Measurements from ENCODE around the gene THAP4. TPM values are rescaled to one million over a fixed set of nuclear protein-coding genes. Genes with fewer than 3 reads are reported as not detected.

Gene THAP4
- total and polyA plus RNA-seq, 2 of the 13 experiments (the other 11 are each of a cell fraction or from before 2014, with no cell fraction given), result 59.7 to 75.7 TPM

DNA sequence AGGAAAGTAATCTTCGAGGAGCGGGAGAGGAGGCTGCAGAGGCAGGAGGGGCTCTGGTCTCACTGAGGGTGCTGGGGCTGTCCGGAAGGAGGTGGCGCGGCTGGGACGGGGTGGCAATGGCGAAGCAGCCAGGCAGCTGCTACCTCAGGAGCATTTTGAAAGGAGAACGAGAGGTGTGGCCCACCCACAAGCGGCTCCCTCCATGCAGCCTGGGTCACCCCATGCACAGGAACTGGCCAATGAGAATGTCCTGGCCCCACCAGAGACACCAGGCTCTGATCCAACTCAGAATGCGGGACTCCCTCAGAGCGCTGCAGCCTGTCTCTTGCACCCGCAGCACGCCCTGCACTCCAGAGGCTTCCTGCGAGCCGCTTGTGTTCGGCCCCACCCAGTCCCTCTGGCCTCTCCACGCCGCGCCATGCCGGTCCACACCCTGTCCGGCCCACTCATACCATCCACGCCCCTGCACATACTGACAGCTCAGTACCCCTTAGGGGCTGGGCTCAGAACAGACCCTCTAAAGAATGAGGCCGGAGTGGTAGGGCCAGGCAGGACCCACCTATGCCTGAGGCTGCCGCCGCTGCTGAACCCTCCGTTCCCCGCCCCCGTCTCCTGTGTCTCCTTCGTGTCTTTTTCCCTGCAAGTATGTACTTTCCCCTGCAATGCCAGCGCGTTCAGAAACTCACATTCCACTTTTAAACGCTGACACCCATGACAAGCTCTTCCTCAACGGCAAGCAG lies 84.8 kb downstream of the THAP4 start:
- H3K4me1 ChIP-seq (ENCODE audit: insufficient read depth, low read length), result peaks cover 88% of the 10 kb centered on the region
- CTCF ChIA-PET (ENCODE audit: low intra/inter-chr PET ratio, low total read pairs), result no interaction called here
- peak overlapping the region; percentile 93 for H3K4me2 ChIP-seq (ENCODE audit: low read depth, low read length)
- ATAC-seq (peak; percentile 41), FAIRE-seq (no peak), DNase-seq (ENCODE audit: low spot score) (no peak)
- H3K36me3 ChIP-seq (replicated peaks in 1 of 2; ENCODE audit: control insufficient read depth in 1 of 2, insufficient read depth in 2 of 2, low read length in 2 of 2), result no peaks in the 10 kb centered on the region
- H3K27ac ChIP-seq (ENCODE audit: extremely low read length, insufficient read depth, low read length), result peak overlapping the region; percentile 81
- 26% methylated on average over 31 of the region's 33 CpGs for WGBS (ENCODE audit: low lambda C conversion rate)
- H3K9ac ChIP-seq (ENCODE audit: insufficient read depth, low read depth, low read length), result peak overlapping the region; percentile 70
- intact Hi-C loops (cut with micrococcal nuclease; ENCODE audit: unreplicated experiment) (loop anchor here (5.0 kb wide), 1 partner anchor 45 kb away; no protein-coding TSS in a partner anchor), in situ Hi-C loops (cut with HindIII; ENCODE audit: extremely low pct_ligation_motif_present, low pct_unique_long_range_greater_than_20kb) (loop anchor here (5.0 kb wide), 1 partner anchor 105 kb away; no protein-coding TSS in a partner anchor)
- no peaks in the 10 kb centered on the region for H3K79me2 ChIP-seq (ENCODE audit: insufficient read depth, low read length)
- no peaks in the 10 kb centered on the region for H3K9me3 ChIP-seq (ENCODE audit: low read length)
- no peak overlapping the region for H2AFZ ChIP-seq (ENCODE audit: low read length)
- no peaks in the 10 kb centered on the region for H3K27me3 ChIP-seq (ENCODE audit: control insufficient read depth in 1 of 2, insufficient read depth in 2 of 2, low read length in 2 of 2)
- no peaks in the 10 kb centered on the region for H4K20me1 ChIP-seq (ENCODE audit: insufficient read depth, low read length)
- POLR2A ChIA-PET, result interaction anchor here (1.0 to 2.0 kb wide), 3 partner anchors 9 to 58 kb away, joined by 3 to 5 read pairs (median 5); no protein-coding TSS in a partner anchor
- H3K4me3 ChIP-seq (replicated peaks in 1 of 3; ENCODE audit: insufficient read depth in 1 of 3, low read depth in 2 of 3, low read length in 3 of 3), result peak overlapping the region; percentile 58 to 78 (median 67)
- BruUV-seq (replicated peaks), result TSS peak; percentile 82
- TF ChIP-seq, protein P1, sequence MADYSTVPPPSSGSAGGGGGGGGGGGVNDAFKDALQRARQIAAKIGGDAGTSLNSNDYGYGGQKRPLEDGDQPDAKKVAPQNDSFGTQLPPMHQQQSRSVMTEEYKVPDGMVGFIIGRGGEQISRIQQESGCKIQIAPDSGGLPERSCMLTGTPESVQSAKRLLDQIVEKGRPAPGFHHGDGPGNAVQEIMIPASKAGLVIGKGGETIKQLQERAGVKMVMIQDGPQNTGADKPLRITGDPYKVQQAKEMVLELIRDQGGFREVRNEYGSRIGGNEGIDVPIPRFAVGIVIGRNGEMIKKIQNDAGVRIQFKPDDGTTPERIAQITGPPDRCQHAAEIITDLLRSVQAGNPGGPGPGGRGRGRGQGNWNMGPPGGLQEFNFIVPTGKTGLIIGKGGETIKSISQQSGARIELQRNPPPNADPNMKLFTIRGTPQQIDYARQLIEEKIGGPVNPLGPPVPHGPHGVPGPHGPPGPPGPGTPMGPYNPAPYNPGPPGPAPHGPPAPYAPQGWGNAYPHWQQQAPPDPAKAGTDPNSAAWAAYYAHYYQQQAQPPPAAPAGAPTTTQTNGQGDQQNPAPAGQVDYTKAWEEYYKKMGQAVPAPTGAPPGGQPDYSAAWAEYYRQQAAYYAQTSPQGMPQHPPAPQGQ (CRISPR knock-in tag; IDR thresholded peaks at IDR 0.05; ENCODE audit: borderline replicate concordance), result no peak
- TF ChIP-seq ZNF777 (CRISPR knock-in tag; IDR thresholded peaks at IDR 0.05) (peak; percentile 20; the same call in 1 of the 2 replicates), SIN3A (IDR thresholded peaks at IDR 0.05; ENCODE audit: borderline replicate concordance, low read depth, low read length) (no peak), NFYB (CRISPR knock-in tag; IDR thresholded peaks at IDR 0.05) (peak; percentile 68), ZKSCAN5 (CRISPR knock-in tag; IDR thresholded peaks at IDR 0.05) (no peak), ZNF543 (CRISPR knock-in tag; IDR thresholded peaks at IDR 0.05) (no peak), SRSF4 (IDR thresholded peaks at IDR 0.05; ENCODE audit: low read depth, low read length, poor library complexity, severe bottlenecking) (no peak), ZNF746 (CRISPR knock-in tag; IDR thresholded peaks at IDR 0.05) (no peak), POLR2G (IDR thresholded peaks at IDR 0.05; ENCODE audit: low read depth, low read length) (no peak), ZNF432 (CRISPR knock-in tag; IDR thresholded peaks at IDR 0.05; ENCODE audit: borderline replicate concordance) (no peak), ZBTB7A (CRISPR knock-in tag; IDR thresholded peaks at IDR 0.05) (no peak), SMARCC2 (IDR thresholded peaks at IDR 0.05) (no peak), HMG20B (CRISPR knock-in tag; conservative IDR thresholded peaks at IDR 0.05) (no peak), ZNF589 (CRISPR knock-in tag; conservative IDR thresholded peaks at IDR 0.05) (no peak), ATM (IDR thresholded peaks at IDR 0.05; ENCODE audit: borderline replicate concordance) (no peak), ZKSCAN1 (IDR thresholded peaks at IDR 0.05; ENCODE audit: low read length) (no peak), ATF1 (CRISPR knock-in tag; IDR thresholded peaks at IDR 0.05) (no peak)
- TF ChIP-seq, protein P2, sequence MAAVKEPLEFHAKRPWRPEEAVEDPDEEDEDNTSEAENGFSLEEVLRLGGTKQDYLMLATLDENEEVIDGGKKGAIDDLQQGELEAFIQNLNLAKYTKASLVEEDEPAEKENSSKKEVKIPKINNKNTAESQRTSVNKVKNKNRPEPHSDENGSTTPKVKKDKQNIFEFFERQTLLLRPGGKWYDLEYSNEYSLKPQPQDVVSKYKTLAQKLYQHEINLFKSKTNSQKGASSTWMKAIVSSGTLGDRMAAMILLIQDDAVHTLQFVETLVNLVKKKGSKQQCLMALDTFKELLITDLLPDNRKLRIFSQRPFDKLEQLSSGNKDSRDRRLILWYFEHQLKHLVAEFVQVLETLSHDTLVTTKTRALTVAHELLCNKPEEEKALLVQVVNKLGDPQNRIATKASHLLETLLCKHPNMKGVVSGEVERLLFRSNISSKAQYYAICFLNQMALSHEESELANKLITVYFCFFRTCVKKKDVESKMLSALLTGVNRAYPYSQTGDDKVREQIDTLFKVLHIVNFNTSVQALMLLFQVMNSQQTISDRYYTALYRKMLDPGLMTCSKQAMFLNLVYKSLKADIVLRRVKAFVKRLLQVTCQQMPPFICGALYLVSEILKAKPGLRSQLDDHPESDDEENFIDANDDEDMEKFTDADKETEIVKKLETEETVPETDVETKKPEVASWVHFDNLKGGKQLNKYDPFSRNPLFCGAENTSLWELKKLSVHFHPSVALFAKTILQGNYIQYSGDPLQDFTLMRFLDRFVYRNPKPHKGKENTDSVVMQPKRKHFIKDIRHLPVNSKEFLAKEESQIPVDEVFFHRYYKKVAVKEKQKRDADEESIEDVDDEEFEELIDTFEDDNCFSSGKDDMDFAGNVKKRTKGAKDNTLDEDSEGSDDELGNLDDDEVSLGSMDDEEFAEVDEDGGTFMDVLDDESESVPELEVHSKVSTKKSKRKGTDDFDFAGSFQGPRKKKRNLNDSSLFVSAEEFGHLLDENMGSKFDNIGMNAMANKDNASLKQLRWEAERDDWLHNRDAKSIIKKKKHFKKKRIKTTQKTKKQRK (IDR thresholded peaks at IDR 0.05; ENCODE audit: low read length), result no peak
- TF ChIP-seq, protein P3, sequence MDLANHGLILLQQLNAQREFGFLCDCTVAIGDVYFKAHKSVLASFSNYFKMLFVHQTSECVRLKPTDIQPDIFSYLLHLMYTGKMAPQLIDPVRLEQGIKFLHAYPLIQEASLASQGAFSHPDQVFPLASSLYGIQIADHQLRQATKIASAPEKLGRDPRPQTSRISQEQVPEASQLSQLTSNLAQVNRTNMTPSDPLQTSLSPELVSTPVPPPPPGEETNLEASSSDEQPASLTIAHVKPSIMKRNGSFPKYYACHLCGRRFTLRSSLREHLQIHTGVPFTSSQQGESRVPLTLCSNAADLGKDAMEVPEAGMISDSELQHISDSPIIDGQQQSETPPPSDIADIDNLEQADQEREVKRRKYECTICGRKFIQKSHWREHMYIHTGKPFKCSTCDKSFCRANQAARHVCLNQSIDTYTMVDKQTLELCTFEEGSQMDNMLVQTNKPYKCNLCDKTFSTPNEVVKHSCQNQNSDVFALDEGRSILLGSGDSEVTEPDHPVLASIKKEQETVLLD (CRISPR knock-in tag; IDR thresholded peaks at IDR 0.05; ENCODE audit: low read depth), result no peak
